ENCODE results near the gene DPF1.

Gene DPF1

DNA sequence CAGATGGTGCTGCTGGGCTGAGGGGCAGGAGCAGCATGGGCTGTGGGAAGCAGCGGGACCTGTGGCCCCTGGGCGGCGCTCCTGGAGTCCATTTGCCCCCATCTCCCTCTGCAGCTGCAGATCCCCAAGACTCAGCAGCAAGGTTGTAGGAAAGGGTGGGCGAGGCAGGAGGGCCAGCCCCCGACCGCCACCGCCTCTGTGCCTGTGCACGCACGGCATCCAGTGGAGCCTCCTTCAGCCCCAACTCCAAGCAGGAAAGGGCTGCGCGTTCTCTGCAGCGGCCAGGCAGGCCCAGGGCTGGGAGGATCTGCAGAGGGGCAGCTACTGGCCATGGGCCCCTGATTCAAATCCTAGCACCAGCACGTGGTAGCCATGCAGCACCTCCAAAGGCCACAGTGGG is 20.8 kb downstream of the DPF1 start:
- no peak for DNase-seq (ENCODE audit: low spot score)
- TF ChIP-seq CTCF (IDR thresholded peaks at IDR 0.05; ENCODE audit: borderline replicate concordance, control extremely low read depth, extremely low read depth, insufficient read depth, missing control alignments): no peak
- in situ Hi-C loops (cut with MboI; ENCODE audit: low sequenced_read_pairs, unreplicated experiment): no loop called here

DNA sequence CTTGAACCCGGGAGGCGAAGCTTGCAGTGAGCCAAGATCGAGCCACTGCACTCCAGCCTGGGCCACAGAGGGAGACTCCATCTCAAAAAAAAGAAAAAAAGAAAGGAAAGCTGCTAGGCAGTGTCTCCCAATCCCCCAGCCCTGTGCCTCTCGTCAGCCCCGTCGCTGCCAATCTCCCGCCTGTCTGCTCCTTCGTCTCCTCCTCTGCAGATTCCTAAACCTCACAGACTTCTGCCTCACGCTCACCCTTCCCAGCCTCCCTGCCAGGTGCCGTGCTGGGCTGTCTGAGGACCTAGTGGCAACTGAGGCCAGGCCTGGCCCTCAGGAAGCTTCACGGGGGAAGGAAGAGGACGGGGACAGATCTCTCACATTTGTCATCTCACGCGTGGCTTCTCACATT is 21.5 kb downstream of the DPF1 start:
- in situ Hi-C loops (cut with MboI; ENCODE audit: low sequenced_read_pairs, unreplicated experiment): no loop called here
- TF ChIP-seq CTCF (IDR thresholded peaks at IDR 0.05; ENCODE audit: borderline replicate concordance, control extremely low read depth, extremely low read depth, insufficient read depth, missing control alignments): no peak
- DNase-seq (ENCODE audit: low spot score): no peak

- no peak for DNase-seq (ENCODE audit: low spot score)
- TF ChIP-seq CTCF (IDR thresholded peaks at IDR 0.05; ENCODE audit: borderline replicate concordance, control extremely low read depth, extremely low read depth, insufficient read depth, missing control alignments): no peak
- in situ Hi-C loops (cut with MboI; ENCODE audit: low sequenced_read_pairs, unreplicated experiment): no loop called here
Measured at GRCh38 chr19:38201731-38202130, 22.3 kb downstream of the DPF1 start.

DNA sequence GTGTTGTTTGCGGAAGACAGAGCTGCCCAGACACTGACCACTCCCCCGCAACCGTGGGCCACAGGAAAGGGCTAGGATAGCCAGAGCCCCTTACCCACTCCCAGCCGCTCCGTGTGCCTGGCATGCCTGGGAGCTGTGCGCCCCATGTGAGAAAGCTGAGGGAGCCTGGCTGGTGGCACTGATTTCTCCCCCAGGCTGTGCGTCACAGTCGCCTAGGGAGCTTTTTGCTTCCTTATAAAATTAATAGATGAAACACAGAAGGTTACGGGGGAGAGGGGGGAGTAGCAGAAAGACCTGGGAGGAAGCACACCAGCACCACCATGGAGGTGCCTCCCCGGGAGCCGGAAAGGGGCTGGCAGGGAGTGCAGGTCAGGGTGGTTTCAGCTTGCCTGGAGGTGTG is 24.7 kb downstream of the DPF1 start:
- TF ChIP-seq CTCF (IDR thresholded peaks at IDR 0.05; ENCODE audit: borderline replicate concordance, control extremely low read depth, extremely low read depth, insufficient read depth, missing control alignments): no peak
- in situ Hi-C loops (cut with MboI; ENCODE audit: low sequenced_read_pairs, unreplicated experiment): no loop called here
- DNase-seq (ENCODE audit: low spot score): no peak

GRCh38 chr19:38197937-38198704 is 25.9 kb downstream of the DPF1 start:
- DNase-seq (ENCODE audit: low spot score): no peak
- in situ Hi-C loops (cut with MboI; ENCODE audit: low sequenced_read_pairs, unreplicated experiment): no loop called here
- no peak for TF ChIP-seq CTCF (IDR thresholded peaks at IDR 0.05; ENCODE audit: borderline replicate concordance, control extremely low read depth, extremely low read depth, insufficient read depth, missing control alignments)

DNA sequence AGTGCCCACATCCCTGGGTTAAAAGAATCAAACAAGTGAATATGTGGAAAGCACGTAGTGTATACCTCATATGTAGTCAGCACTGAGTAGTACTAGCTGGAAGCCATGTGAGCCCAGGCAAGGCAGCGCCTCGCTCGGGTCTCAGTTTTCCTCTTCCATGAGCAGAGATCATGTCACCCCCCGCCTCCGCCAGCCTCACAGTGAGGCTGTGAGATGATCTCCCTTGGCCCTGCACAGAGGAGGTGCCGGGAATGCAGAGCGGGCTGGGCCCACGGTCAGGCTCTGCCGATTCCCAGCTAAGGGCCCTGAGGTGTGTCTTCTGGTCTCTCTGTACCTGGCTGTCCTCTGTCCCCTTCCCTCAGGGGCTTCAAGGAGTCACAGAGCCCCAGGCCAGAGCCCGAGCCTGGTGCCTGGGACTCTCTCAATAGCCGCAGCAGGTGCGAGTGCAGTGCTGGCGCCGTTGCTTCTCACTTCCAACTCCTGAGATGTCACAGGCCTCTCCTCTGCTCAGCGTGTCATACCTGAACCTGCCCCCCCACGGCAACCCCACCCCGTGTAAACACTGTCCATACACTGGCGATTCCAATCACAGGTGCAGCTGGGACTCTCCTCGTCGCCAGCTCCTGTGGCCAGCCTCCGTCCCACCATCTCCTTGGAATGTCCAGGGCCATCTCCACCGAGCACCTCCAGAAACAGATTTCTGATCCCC is 26.9 kb downstream of the DPF1 start:
- DNase-seq (ENCODE audit: low spot score): no peak
- TF ChIP-seq CTCF (IDR thresholded peaks at IDR 0.05; ENCODE audit: borderline replicate concordance, control extremely low read depth, extremely low read depth, insufficient read depth, missing control alignments): no peak
- in situ Hi-C loops (cut with MboI; ENCODE audit: low sequenced_read_pairs, unreplicated experiment): no loop called here
